Measurements from ENCODE around the gene SERPINA9.
"Not testable (repeated sequence)": the region's sequence is repeated elsewhere in the genome, so short reads cannot be mapped to it uniquely, and the experiment has no call there.

The SERPINA9 gene

GRCh38 chr14:94421316-94421715, 54.7 kb downstream of the SERPINA9 start:
- DNase-seq: no peak

- DNase-seq: not testable (repeated sequence)
Observed at GRCh38 chr14:94417497-94418205, 58.3 kb downstream of the SERPINA9 start.

All from NCI-H510A treated with DMSO at 0.1 percent for 48 hours (cell line).